Stimulated activated CD4-positive, alpha-beta T cell treated with anti-CD3 and anti-CD28 coated beads, TNF-alpha, amount 100 ng/mL, for 4 hours (primary cell): ENCODE measurements around the gene SEL1L3.

Experiments used
- DNase-seq, 3 experiments: peaks; one replicate each; pipeline ENCODE4 v3.0.0-alpha.2; 2020; ENCODE audit warnings: low read depth in 3 of 3

The SEL1L3 gene

GRCh38 chr4:25856756-25857155 lies 6.0 kb downstream of the SEL1L3 start:
- no peak for DNase-seq

- no peak for DNase-seq
Measured at GRCh38 chr4:25852103-25852502, 10.7 kb downstream of the SEL1L3 start.

- no peak for DNase-seq
Measured at GRCh38 chr4:25847329-25847728, 15.5 kb downstream of the SEL1L3 start.

- DNase-seq, result no peak
Measured at GRCh38 chr4:25845841-25846653, 16.7 kb downstream of the SEL1L3 start.

- DNase-seq, result no peak
Measured at GRCh38 chr4:25844961-25845712, 17.7 kb downstream of the SEL1L3 start.

- no peak for DNase-seq
Measured at GRCh38 chr4:25843340-25844097, 19.3 kb downstream of the SEL1L3 start.

- DNase-seq, result no peak
Measured at GRCh38 chr4:25842229-25842845, 20.5 kb downstream of the SEL1L3 start.

- DNase-seq, result no peak
Measured at GRCh38 chr4:25839687-25840086, 23.1 kb downstream of the SEL1L3 start.

GRCh38 chr4:25839233-25839632 lies 23.6 kb downstream of the SEL1L3 start:
- no peak for DNase-seq

- DNase-seq, result no peak
Measured at GRCh38 chr4:25838526-25838925, 24.3 kb downstream of the SEL1L3 start.

- no peak for DNase-seq
Measured at GRCh38 chr4:25837107-25837506, 25.7 kb downstream of the SEL1L3 start.

- no peak for DNase-seq
Measured at GRCh38 chr4:25835384-25835783, 27.4 kb downstream of the SEL1L3 start.

GRCh38 chr4:25834411-25835107 lies 28.2 kb downstream of the SEL1L3 start:
- DNase-seq, result no peak

GRCh38 chr4:25830548-25830947 lies 32.2 kb downstream of the SEL1L3 start:
- DNase-seq, result no peak

- DNase-seq, result no peak
Measured at GRCh38 chr4:25827897-25828296, 34.9 kb downstream of the SEL1L3 start.

- DNase-seq, result no peak
Measured at GRCh38 chr4:25827373-25827772, 35.4 kb downstream of the SEL1L3 start.

- no peak for DNase-seq
Measured at GRCh38 chr4:25826074-25826752, 36.6 kb downstream of the SEL1L3 start.

- no peak for DNase-seq
Measured at GRCh38 chr4:25823632-25824031, 39.2 kb downstream of the SEL1L3 start.

- no peak for DNase-seq
Measured at GRCh38 chr4:25821899-25822298, 40.9 kb downstream of the SEL1L3 start.

- DNase-seq, result no peak
Measured at GRCh38 chr4:25821267-25821666, 41.5 kb downstream of the SEL1L3 start.

- DNase-seq, result no peak
Measured at GRCh38 chr4:25818876-25819275, 43.9 kb downstream of the SEL1L3 start.
